MM.1S (cell line): Measurements from ENCODE around the gene CNOT10.

ENCODE experiments used
- CTCF ChIP-seq: fragments of 300-600 bp; sonication (generic); IDR thresholded peaks from 2 replicates; pipeline ENCODE4 v1.5.1; 2016; ENCODE audit warnings: antibody characterized with exemption, low read length, mixed read lengths
- EZH2 ChIP-seq: fragments of 300-600 bp; sonication (generic); optimal IDR thresholded peaks from 2 replicates; pipeline ENCODE3; 2017; ENCODE audit warnings: low read depth, mild to moderate bottlenecking, antibody characterized with exemption, low read length, mixed read lengths

GRCh38 chr3:32782407-32782806 lies 97.4 kb downstream of the CNOT10 start:
- TF ChIP-seq EZH2 = no peak
- no peak for TF ChIP-seq CTCF
